Measurements from ENCODE around the gene BICC1.

- TF ChIP-seq CTCF (IDR thresholded peaks at IDR 0.05) (no peak), EZH2 (IDR thresholded peaks at IDR 0.05; ENCODE audit: borderline replicate concordance, insufficient read depth, low read depth, low read length, poor library complexity, severe bottlenecking) (no peak)
Measured at GRCh38 chr10:58821752-58822056, 309.0 kb downstream of the BICC1 start.

Data from B cell (primary cell).